22Rv1 (cell line): ENCODE results near the gene ZNF860.

Experiments
- CTCF ChIP-seq: fragments of 450-650 bp; IDR thresholded peaks from 2 replicates; pipeline ENCODE4 v1.5.1; 2017; ENCODE audit warnings: mild to moderate bottlenecking
- ZFX ChIP-seq: fragments of 450-650 bp; IDR thresholded peaks from 2 replicates; pipeline ENCODE4 v1.6.1; 2017; ENCODE audit warnings: antibody characterized with exemption, borderline replicate concordance

GRCh38 chr3:32021155-32021554, 39.6 kb downstream of the ZNF860 start:
- TF ChIP-seq CTCF (no peak), ZFX (no peak)
